Left ventricle myocardium inferior (tissue), 1 donor: ENCODE data around the gene COA7. TPM values are rescaled to one million over a fixed set of nuclear protein-coding genes. Genes with fewer than 3 reads are reported as not detected.

Experiments used
- DNase-seq: peaks from one replicate; pipeline ENCODE4 v3.0.0-alpha.2; 2020
- H3K27ac ChIP-seq: fragments of 200-600 bp; replicated peaks from 2 replicates; pipeline ENCODE4 v1.8.0; 2021
- H3K27me3 ChIP-seq: fragments of 200-600 bp; 2 replicates; pipeline ENCODE4 v1.8.0; 2021; ENCODE audit warnings: low read depth
- H3K36me3 ChIP-seq: fragments of 200-600 bp; 2 replicates; pipeline ENCODE4 v1.8.0; 2021
- H3K4me1 ChIP-seq: fragments of 200-600 bp; 2 replicates; pipeline ENCODE4 v1.8.0; 2021
- H3K4me3 ChIP-seq: fragments of 200-600 bp; 2 replicates; pipeline ENCODE4 v1.8.0; 2021; ENCODE audit warnings: mild to moderate bottlenecking, moderate library complexity
- H3K9me3 ChIP-seq: fragments of 200-600 bp; replicated peaks from 2 replicates; pipeline ENCODE4 v1.8.0; 2021
- intact Hi-C: fragments of 100-400 bp; cut with micrococcal nuclease; formaldehyde crosslinking; loops from one replicate; pipeline ENCODE4 v1.11.0; 2022
- total RNA-seq: library from RNA; stranded (reverse); fragmentation: NEBNext Ultra II Directional; extraction: Animal tissue kit (Norgen Biotek cat#: 25700); gene quantifications from one replicate; pipeline ENCODE4 v1.2.1, GENCODE V29; 2021
- TF ChIP-seq, protein P1 (sequence below): fragments of 200-600 bp; IDR thresholded peaks from 2 replicates; pipeline ENCODE4 v1.8.0; 2021; ENCODE audit warnings: antibody characterized with exemption, mild to moderate bottlenecking, borderline replicate concordance
- donor health status: DM: no; HTN: yes; CAD: no; lungs with severe emphysema.

COA7 gene
- total RNA-seq, 1 donor from 2014 or later, result 18.5 TPM

DNA sequence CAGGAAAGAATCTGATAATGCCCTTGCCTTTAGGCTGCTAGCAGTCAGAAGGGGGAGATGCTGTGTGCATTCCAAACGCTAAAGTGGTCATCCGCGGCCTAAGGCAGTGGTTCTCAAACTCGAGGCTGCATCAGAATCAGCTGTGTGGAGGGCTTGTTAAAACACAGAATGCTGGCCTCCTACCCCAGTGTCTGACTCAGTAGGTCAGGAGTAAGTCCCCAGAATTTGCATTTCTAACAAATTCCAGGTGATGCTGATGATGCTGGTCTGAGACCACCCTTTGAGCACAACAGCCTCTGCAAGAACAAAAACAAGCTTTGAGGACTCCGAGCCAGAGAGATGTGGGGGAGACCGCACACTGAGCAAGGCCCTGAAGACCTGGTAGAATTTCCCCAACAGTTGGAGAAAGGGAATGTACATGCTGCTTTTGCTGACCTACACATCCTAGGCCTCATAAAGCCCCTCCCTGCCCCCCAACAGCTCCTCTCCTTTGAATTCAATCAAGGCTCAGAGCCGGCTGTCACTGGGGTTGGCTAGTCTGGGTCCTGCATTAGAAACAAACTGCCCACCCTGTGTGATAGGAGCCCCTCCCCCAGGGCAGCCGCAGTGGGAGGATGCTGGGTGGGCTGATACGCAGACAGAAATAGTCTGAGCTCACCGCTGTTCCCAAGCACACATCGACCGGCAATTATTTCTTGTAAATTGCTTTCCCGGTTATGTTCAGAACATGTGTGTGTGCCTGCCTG is 38.1 kb downstream of the COA7 start:
- TF ChIP-seq, protein P1, sequence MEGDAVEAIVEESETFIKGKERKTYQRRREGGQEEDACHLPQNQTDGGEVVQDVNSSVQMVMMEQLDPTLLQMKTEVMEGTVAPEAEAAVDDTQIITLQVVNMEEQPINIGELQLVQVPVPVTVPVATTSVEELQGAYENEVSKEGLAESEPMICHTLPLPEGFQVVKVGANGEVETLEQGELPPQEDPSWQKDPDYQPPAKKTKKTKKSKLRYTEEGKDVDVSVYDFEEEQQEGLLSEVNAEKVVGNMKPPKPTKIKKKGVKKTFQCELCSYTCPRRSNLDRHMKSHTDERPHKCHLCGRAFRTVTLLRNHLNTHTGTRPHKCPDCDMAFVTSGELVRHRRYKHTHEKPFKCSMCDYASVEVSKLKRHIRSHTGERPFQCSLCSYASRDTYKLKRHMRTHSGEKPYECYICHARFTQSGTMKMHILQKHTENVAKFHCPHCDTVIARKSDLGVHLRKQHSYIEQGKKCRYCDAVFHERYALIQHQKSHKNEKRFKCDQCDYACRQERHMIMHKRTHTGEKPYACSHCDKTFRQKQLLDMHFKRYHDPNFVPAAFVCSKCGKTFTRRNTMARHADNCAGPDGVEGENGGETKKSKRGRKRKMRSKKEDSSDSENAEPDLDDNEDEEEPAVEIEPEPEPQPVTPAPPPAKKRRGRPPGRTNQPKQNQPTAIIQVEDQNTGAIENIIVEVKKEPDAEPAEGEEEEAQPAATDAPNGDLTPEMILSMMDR, result no peak
- Histone ChIP-seq H3K27me3 (no peaks in the 10 kb centered on the region), H3K4me3 (no peak overlapping the region), H3K36me3 (no peaks in the 10 kb centered on the region), H3K27ac (no peak overlapping the region), H3K4me1 (no peaks in the 10 kb centered on the region), H3K9me3 (no peaks in the 10 kb centered on the region)
- intact Hi-C loops, result no loop called here
- no peak for DNase-seq

DNA sequence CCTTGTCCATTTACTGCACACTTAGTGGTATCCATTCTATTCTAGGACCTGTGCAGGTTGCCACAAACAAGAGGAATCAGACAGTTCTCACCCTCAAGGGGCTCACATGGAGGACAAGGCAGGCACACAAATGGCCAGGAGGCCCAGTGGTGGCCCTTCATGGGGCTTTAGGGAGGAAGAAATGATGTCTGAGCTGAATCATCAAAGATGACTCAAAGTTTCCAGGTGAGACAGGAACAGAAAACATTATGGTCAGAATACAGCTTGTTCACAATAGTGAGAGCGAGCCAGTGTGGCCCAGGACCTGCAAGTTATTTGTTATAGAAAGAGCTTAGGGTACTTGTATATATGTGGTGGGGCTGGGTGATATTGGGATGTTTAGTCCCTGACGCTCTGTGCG is 38.8 kb downstream of the COA7 start:
- Histone ChIP-seq H3K9me3 (no peaks in the 10 kb centered on the region), H3K4me3 (no peak overlapping the region), H3K36me3 (no peaks in the 10 kb centered on the region), H3K4me1 (no peaks in the 10 kb centered on the region), H3K27ac (no peak overlapping the region), H3K27me3 (no peaks in the 10 kb centered on the region)
- intact Hi-C loops, result no loop called here
- no peak for DNase-seq
- TF ChIP-seq, protein P1, result no peak

DNA sequence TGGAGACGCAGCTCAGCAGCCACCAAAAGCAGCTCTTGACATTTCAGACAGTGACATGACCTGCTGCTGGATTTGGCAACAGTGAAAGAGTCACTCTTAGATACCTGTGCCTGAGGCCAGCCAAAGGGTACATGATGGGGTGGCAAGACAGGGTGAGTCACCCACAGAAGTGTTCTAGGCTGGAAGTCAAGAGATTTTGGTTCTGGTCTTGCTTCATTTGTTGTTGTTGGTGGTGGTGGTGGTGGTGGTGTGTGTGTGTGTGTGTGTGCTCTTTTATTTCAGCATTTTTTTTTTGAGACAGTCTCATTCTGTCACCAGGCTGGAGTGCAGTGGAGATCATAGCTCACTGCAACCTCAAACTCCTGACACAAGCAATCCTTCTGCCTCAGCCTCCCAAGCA is 39.4 kb downstream of the COA7 start:
- H3K27me3 ChIP-seq, result no peaks in the 10 kb centered on the region
- H3K4me1 ChIP-seq, result no peaks in the 10 kb centered on the region
- no peaks in the 10 kb centered on the region for H3K9me3 ChIP-seq
- TF ChIP-seq, protein P1, result no peak
- H3K36me3 ChIP-seq, result no peaks in the 10 kb centered on the region
- intact Hi-C loops, result no loop called here
- no peak overlapping the region for H3K4me3 ChIP-seq
- no peak overlapping the region for H3K27ac ChIP-seq
- no peak for DNase-seq

DNA sequence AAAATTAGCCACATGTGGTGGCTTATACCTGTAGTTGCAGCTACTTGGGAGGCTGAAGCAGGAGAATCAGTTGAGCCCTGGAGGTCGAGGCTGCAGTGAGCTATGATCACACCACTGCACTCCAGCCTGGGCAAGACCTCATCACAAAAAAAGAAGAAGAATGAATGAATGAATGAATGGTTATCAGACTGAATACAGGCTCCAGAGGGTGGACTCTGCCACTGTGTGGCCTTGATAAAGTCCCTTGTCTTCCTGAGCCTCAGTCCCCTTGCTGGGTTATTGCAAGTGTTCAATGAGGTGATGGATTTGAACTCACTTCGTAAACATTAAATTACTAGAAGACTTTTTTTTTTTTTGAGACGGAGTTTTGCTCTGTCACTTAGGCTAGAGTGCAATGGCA is 40.4 kb downstream of the COA7 start:
- intact Hi-C loops, result no loop called here
- TF ChIP-seq, protein P1, result no peak
- no peaks in the 10 kb centered on the region for H3K4me1 ChIP-seq
- no peaks in the 10 kb centered on the region for H3K27me3 ChIP-seq
- H3K4me3 ChIP-seq, result no peak overlapping the region
- no peaks in the 10 kb centered on the region for H3K36me3 ChIP-seq
- no peak for DNase-seq
- H3K27ac ChIP-seq, result no peak overlapping the region
- no peaks in the 10 kb centered on the region for H3K9me3 ChIP-seq

- Histone ChIP-seq H3K27me3 (no peaks in the 10 kb centered on the region), H3K4me1 (peaks cover 5% of the 10 kb centered on the region), H3K36me3 (no peaks in the 10 kb centered on the region), H3K27ac (no peak overlapping the region), H3K9me3 (no peaks in the 10 kb centered on the region), H3K4me3 (no peak overlapping the region)
- no peak for DNase-seq
- TF ChIP-seq, protein P1, result no peak
- intact Hi-C loops, result no loop called here
Measured at GRCh38 chr1:52654063-52654462, 44.1 kb downstream of the COA7 start.
